GM12864 (cell line): ENCODE results near the gene ADAMTS15.

Experiments
- DNase-seq: peaks from one replicate; pipeline ENCODE4 v3.0.0-alpha.2; 2011; ENCODE audit warnings: low read depth
- H3K4me3 ChIP-seq: 2 replicates; pipeline ENCODE4 v1.5.1; 2011; ENCODE audit warnings: mild to moderate bottlenecking, low read depth, low read length, control low read depth
- CTCF ChIP-seq: IDR thresholded peaks from 2 replicates; pipeline ENCODE4 v1.5.1; 2011; ENCODE audit warnings: low read depth, mild to moderate bottlenecking, moderate library complexity, low read length, control low read depth, inconsistent platforms; ENCODE audit errors: missing control alignments

Gene ADAMTS15

GRCh38 chr11:130478881-130479280 lies 30.4 kb downstream of the ADAMTS15 start:
- no peak for DNase-seq
- H3K4me3 ChIP-seq = no peak overlapping the region
- TF ChIP-seq CTCF = no peak

GRCh38 chr11:130480186-130480585 lies 31.7 kb downstream of the ADAMTS15 start:
- H3K4me3 ChIP-seq = no peak overlapping the region
- TF ChIP-seq CTCF = no peak
- no peak for DNase-seq

- DNase-seq = no peak
- no peak for TF ChIP-seq CTCF
These were observed 32.3 kb downstream of the ADAMTS15 start for GRCh38 chr11:130480711-130481140.

GRCh38 chr11:130483124-130483523 lies 34.7 kb downstream of the ADAMTS15 start:
- TF ChIP-seq CTCF = no peak
- DNase-seq = no peak
- H3K4me3 ChIP-seq = no peak overlapping the region

More at GRCh38 chr11:130480711-130481140, 32.3 kb downstream of the ADAMTS15 start:
- H3K4me3 ChIP-seq = no peak overlapping the region

- no peak overlapping the region for H3K4me3 ChIP-seq
- TF ChIP-seq CTCF = no peak
- DNase-seq = no peak
These were observed 37.5 kb downstream of the ADAMTS15 start for GRCh38 chr11:130485983-130486382.

- no peak overlapping the region for H3K4me3 ChIP-seq
- no peak for TF ChIP-seq CTCF
- DNase-seq = no peak
These were observed 38.0 kb downstream of the ADAMTS15 start for GRCh38 chr11:130486391-130486836.
